ENCODE measurements around the gene BSX.

GRCh38 chr11:123000721-123001120 is 19.1 kb upstream of the BSX start:
- TF ChIP-seq CTCF (IDR thresholded peaks at IDR 0.05 in 8 of 11, conservative IDR thresholded peaks at IDR 0.05 in 3 of 11) = no peak
- TF ChIP-seq POLR2A (IDR thresholded peaks at IDR 0.05) = no peak
- no peak for TF ChIP-seq POLR2AphosphoS5 (IDR thresholded peaks at IDR 0.05)

All from spleen (tissue), 7 donors.